HFF-Myc (cell line): ENCODE measurements around the gene LMAN2.

ENCODE experiments used
- DNase-seq: peaks from one replicate; pipeline ENCODE4 v3.0.0-alpha.2; 2011; ENCODE audit warnings: low read depth; ENCODE audit errors: extremely low read depth
- H3K4me3 ChIP-seq: replicated peaks from 2 replicates; pipeline ENCODE4 v1.5.1; 2011; ENCODE audit warnings: low read depth, mild to moderate bottlenecking, control low read depth, low read length
- CTCF ChIP-seq: IDR thresholded peaks from 2 replicates; pipeline ENCODE4 v1.5.1; 2012; ENCODE audit warnings: mild to moderate bottlenecking, low read depth, low read length, control low read depth; ENCODE audit errors: missing control alignments

The LMAN2 gene

DNA sequence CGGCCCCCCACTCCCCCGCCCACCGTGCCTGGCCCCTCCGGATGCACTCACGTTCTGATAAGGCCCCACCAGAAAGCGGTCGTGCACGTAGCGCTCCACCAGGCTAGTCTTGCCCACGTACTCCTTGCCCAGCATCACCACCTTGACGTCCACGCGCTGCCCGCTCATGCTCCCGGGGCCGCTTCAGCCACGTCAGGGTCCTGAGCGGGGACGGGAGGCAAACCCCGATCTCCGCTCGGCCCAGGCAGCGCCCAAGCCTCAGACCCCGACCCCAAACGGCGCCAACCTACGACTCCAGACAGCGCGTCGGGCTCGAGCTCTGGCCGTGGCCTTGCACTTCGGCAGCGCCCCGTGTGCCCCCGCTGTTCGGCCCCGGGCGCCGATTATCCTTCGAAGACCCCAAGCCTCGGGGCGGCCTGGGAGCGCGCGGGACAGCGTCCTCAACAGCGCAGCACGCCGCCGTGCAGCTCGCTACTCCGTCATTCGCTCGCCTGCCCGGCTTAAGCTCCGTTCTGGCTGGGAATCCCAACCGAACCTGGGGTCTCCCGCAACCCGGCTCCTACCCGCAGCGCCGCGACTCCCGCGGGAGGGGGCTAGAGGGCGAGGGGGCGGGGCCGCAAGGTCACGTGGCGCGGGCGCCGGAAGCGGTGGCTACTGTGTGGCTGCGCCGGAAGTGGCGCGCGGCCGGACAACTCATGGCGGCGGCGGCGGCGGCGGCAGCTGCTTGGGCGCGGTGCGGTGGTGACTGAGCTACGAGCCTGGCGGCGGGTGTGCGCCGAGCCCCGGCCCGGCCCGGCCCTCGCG is 48.1 kb downstream of the LMAN2 start, which contains the start of the genes PRELID1 and RAB24:
TSS of gene PRELID1 (plus strand) at position 679 of the 804 bp plus-strand sequence. CDS start 187 bp downstream, outside the sequence.
TSS of gene RAB24 (minus strand) at position 599 of the 804 bp plus-strand sequence. CDS start at position 168, 431 bp downstream.
- no peak for DNase-seq
- H3K4me3 ChIP-seq: peak within 1 kb of the TSS; percentile 78
- TF ChIP-seq CTCF: peak; percentile 25

DNA sequence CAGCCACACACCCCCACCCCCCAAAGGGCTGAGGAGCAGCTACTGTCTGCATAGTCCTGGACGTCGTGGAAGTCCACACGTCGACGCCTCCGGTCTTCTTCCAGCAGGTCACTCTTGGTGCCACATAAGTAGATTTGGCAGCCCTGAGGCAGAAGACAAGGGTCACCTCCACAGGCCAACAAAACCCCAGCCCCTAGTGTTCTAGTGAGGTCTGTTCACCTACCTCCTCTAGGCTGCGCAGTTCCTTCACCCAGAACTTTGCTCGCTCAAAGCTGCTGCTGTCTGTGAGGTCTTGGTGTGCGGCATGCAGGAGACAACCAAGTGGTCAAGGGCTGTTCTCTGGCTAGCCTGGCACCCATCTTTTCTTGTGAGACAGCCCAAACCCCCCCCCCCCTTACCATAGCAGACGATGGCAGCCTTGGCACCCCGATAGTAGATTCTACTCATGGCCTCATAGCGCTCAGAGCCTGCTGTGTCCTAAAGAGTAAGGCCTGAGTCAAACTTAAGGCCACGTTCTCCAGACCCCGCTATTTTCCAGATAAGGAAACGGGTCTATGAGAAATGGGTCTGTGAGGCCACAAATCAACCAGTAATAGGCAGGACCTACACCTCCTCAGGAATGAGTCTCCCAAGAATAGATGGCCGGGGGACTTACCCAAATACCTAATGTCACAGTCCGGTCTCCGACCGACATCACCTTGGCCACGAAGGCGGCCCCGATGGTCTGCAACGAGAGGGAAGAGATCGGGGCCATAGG is 48.9 kb downstream of the LMAN2 start:
- TF ChIP-seq CTCF: peak; percentile 5
- peak overlapping the region; percentile 78 for H3K4me3 ChIP-seq
- DNase-seq: no peak

- TF ChIP-seq CTCF: no peak
- no peak for DNase-seq
- peak overlapping the region; percentile 78; the same call in 1 of the 2 replicates for H3K4me3 ChIP-seq
These were observed 49.8 kb downstream of the LMAN2 start for GRCh38 chr5:177301503-177302165.

DNA sequence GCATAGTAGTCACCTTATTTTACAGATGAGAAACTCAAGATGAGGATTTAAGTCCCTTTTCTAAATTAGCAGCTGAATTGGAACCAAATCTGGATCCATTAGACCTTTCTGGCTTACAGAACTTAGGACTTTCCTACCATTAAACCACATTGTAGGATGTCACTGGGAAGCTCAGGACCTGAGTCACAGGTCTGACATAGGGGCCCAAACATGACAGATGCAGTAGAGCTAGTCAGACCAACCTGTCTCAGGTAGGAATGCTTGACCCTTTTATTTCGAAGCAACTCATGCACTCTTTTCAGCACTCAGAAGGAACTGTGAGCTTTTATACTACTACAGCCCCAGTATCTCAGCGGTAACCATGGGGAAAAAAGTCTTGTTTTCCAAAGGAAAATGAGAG is 50.5 kb downstream of the LMAN2 start:
- H3K4me3 ChIP-seq: no peak overlapping the region
- DNase-seq: no peak

DNA sequence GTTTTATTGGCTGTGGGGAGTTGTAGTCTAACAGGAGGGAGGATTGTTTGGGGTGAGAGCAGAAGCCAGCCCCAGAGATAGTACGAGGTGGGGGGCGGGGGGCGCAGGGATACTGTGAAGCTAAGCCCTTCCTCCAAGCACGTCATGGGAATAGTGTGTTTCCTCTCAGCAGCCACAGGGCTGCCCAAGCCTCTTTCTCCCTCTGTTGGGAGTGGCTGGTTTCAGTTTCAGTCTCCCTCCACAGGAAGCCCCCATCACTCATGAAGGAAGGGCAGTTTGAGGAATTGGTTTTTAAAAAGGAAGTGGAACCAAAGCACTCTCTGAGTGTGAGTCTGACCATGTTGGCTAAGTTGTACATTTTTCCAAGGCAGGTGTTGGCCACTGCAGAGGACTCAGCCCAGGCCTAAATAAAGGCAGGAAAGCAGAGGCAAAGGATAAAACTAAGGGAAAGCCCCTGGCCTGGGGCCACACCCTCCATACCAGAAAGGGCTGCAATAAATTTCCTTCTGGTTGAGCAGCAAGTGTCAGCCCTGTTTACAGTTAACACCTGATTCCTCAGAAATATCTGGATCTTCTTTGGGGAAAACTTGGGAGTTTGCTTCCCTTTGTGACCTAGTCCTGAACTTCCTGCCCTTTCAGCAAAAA is 51.1 kb downstream of the LMAN2 start:
- H3K4me3 ChIP-seq: no peak overlapping the region
- peak; percentile 35 for TF ChIP-seq CTCF
- DNase-seq: peak; percentile 44

More for the DNA sequence above, 50.5 kb downstream of the LMAN2 start:
- TF ChIP-seq CTCF: no peak

- DNase-seq: no peak
- no peak overlapping the region for H3K4me3 ChIP-seq
These were observed 51.8 kb downstream of the LMAN2 start for GRCh38 chr5:177299697-177300096.

More at GRCh38 chr5:177299697-177300096, 51.8 kb downstream of the LMAN2 start:
- TF ChIP-seq CTCF: no peak
